HG02885 (cell line): Measurements from ENCODE around the gene ACTR3.

Source experiments
- ATAC-seq: cut with Tn5 transposase; IDR thresholded peaks from one replicate; pipeline ENCODE4 v1.9.1; 2021; ENCODE audit warnings: mild to moderate bottlenecking; ENCODE audit not compliant: unreplicated experiment, poor library complexity

ACTR3 gene

GRCh38 chr2:113986762-113987290 lies 96.9 kb downstream of the ACTR3 start:
- ATAC-seq = no peak

- ATAC-seq = no peak
These were observed 102.2 kb downstream of the ACTR3 start for GRCh38 chr2:113992090-113992489.

GRCh38 chr2:113996671-113997594 lies 107.0 kb downstream of the ACTR3 start:
- no peak for ATAC-seq

DNA sequence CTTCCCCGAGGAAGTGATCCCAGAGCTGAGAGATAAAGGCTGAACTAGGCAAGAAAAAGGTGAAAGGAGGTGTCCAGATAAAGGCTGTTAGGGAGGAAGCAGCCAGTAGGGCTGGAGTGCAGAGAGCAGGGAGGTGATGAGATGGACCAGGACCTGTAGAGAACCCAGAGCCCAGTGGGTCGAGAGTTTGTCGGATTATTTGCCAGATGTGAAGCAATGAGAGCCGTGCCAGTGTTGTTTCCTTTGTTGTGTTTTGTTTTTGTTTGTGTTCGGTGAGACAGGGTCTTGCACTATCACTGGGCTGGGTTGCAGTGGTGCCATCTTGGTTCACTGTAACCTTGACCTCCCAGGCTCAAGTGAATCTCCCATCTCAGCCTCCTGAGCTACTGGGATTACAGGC lies 111.3 kb downstream of the ACTR3 start:
- no peak for ATAC-seq

GRCh38 chr2:114001937-114002336 lies 112.0 kb downstream of the ACTR3 start:
- ATAC-seq = no peak

- ATAC-seq = peak; percentile 42
These were observed 115.4 kb downstream of the ACTR3 start for GRCh38 chr2:114005110-114005783.

GRCh38 chr2:114006460-114006859 lies 116.6 kb downstream of the ACTR3 start:
- ATAC-seq = no peak

GRCh38 chr2:114007436-114007835 lies 117.5 kb downstream of the ACTR3 start:
- ATAC-seq = no peak

GRCh38 chr2:114008720-114009119 lies 118.8 kb downstream of the ACTR3 start:
- no peak for ATAC-seq

DNA sequence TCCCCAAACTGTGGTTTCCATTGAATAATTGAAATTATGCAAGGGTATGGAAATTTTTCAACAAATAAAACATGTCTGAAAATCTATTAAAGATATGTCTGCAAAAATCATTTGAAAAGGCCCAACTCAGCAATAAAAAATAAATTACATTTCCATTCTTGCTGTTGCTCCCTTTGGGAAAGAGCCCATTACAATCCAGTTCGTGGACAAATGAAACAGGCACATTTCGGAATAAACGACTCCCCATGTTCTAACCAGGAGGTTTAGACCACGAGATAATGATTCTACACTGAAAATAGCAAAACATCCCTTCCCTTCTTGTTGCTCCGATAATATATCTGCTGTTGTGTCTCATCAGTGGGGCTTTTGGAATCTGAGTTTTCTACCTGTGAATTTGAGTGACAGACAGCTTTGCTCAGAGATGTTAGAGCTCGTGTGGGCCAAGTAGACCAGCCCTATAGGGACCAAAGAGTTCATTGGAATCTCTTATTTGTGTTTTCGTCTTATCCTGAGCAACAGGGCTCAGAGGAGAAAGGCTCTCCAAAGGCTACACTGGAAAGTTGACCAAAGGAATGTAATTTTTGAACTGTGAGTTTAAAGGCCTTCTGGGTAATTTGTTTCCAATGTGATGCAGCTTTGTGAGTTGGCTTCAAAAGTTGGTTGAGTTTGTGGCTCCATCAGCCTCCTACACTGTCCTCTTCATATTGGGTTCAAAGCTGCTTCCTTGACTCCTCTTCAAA lies 119.5 kb downstream of the ACTR3 start:
- ATAC-seq = no peak

GRCh38 chr2:114010001-114010400 lies 120.1 kb downstream of the ACTR3 start:
- no peak for ATAC-seq

GRCh38 chr2:114011713-114012112 lies 121.8 kb downstream of the ACTR3 start:
- ATAC-seq = no peak
